Hepatocyte (in vitro differentiated cells): ENCODE results near the gene EEF1AKMT3. TPM values are rescaled to one million over a fixed set of nuclear protein-coding genes. Genes with fewer than 3 reads are reported as not detected.

Experiments
- DNase-seq: peaks from one replicate; pipeline ENCODE4 v3.0.0-alpha.2; 2016; ENCODE audit warnings: low spot score
- H2AFZ ChIP-seq: fragments of 200-600 bp; sonication (generic); 2 replicates; pipeline ENCODE4 v1.6.0; 2016; ENCODE audit warnings: antibody characterized with exemption, mild to moderate bottlenecking
- H3K27ac ChIP-seq: fragments of 200-600 bp; sonication (generic); 2 replicates; pipeline ENCODE4 v1.5.1; 2016; ENCODE audit warnings: mild to moderate bottlenecking
- H3K27me3 ChIP-seq: fragments of 200-600 bp; sonication (generic); 2 replicates; pipeline ENCODE4 v1.6.1; 2016
- H3K36me3 ChIP-seq: fragments of 200-600 bp; sonication (generic); replicated peaks from 2 replicates; pipeline ENCODE4 v1.5.1; 2016; ENCODE audit warnings: low read depth; ENCODE audit not compliant: insufficient read depth
- H3K4me1 ChIP-seq: fragments of 200-600 bp; sonication (generic); 2 replicates; pipeline ENCODE4 v1.5.1; 2016; ENCODE audit warnings: mild to moderate bottlenecking, moderate library complexity; ENCODE audit not compliant: insufficient read depth
- H3K4me2 ChIP-seq: fragments of 200-600 bp; sonication (generic); 2 replicates; pipeline ENCODE4 v1.6.0; 2016
- H3K4me3 ChIP-seq: fragments of 200-600 bp; sonication (generic); 2 replicates; pipeline ENCODE4 v1.5.1; 2016; ENCODE audit warnings: mild to moderate bottlenecking
- H3K79me2 ChIP-seq: fragments of 200-600 bp; sonication (generic); 2 replicates; pipeline ENCODE4 v1.6.0; 2017; ENCODE audit warnings: mild to moderate bottlenecking
- H3K9me2 ChIP-seq: fragments of 200-600 bp; sonication (generic); replicated peaks from 2 replicates; pipeline ENCODE4 v1.6.0; 2017; ENCODE audit warnings: mild to moderate bottlenecking; ENCODE audit not compliant: insufficient read depth
- H3K9me3 ChIP-seq: fragments of 200-600 bp; sonication (generic); 2 replicates; pipeline ENCODE4 v1.5.1; 2016; ENCODE audit warnings: low read depth, mild to moderate bottlenecking
- H4K20me1 ChIP-seq: fragments of 200-600 bp; sonication (generic); 2 replicates; pipeline ENCODE4 v1.6.0; 2016; ENCODE audit warnings: mild to moderate bottlenecking; ENCODE audit not compliant: insufficient read depth, poor library complexity, severe bottlenecking
- CTCF ChIP-seq: fragments of 200-600 bp; sonication (generic); IDR thresholded peaks from 2 replicates; pipeline ENCODE4 v1.5.1; 2016; ENCODE audit warnings: antibody characterized with exemption, mild to moderate bottlenecking; ENCODE audit not compliant: poor library complexity
- EZH2 ChIP-seq: fragments of 200-600 bp; sonication (generic); IDR thresholded peaks from 2 replicates; pipeline ENCODE4 v1.6.1; 2016; ENCODE audit warnings: antibody characterized with exemption, mild to moderate bottlenecking, borderline replicate concordance
- EZH2phosphoT487 ChIP-seq: fragments of 200-600 bp; sonication (generic); IDR thresholded peaks from one replicate; pipeline ENCODE4 v1.6.1; 2018; ENCODE audit warnings: antibody characterized with exemption, mild to moderate bottlenecking, low read depth, moderate library complexity; ENCODE audit not compliant: unreplicated experiment, severe bottlenecking
- WGBS: methylation state at CpG from one replicate; pipeline ENCODE4 v1.1.6; 2016; ENCODE audit warnings: low lambda C conversion rate; ENCODE audit errors: missing lambda C conversion rate; 5-methylcytosine and 5-hydroxymethylcytosine counted together
- polyA plus RNA-seq: library from polyadenylated mRNA; unstranded; fragments of >200 nt; fragmentation: Nextera tagmentation; extraction: Ambion mirVana; gene quantifications from 2 replicates; pipeline ENCODE4 v1.2.1, GENCODE V29; 2016
- total RNA-seq: library from RNA; depleted of rRNA; stranded (reverse); fragments of >200 nt; gene quantifications from 2 replicates; pipeline ENCODE4 v1.2.3, GENCODE V29; 2014

The EEF1AKMT3 gene
- total and polyA plus RNA-seq, 2 experiments from 2014 or later, result 4.5 to 7.6 TPM

GRCh38 chr12:57811028-57811755 lies 38.8 kb downstream of the EEF1AKMT3 start:
- Histone ChIP-seq H3K9me2 (no peaks in the 10 kb centered on the region), H3K27ac (no peak overlapping the region), H3K4me2 (no peak overlapping the region), H3K4me3 (no peak overlapping the region), H4K20me1 (no peaks in the 10 kb centered on the region), H3K36me3 (no peaks in the 10 kb centered on the region), H3K79me2 (no peaks in the 10 kb centered on the region), H3K4me1 (no peaks in the 10 kb centered on the region), H2AFZ (no peak overlapping the region), H3K9me3 (no peaks in the 10 kb centered on the region), H3K27me3 (no peaks in the 10 kb centered on the region)
- no peak for TF ChIP-seq CTCF
- TF ChIP-seq EZH2phosphoT487, result no peak
- no peak for TF ChIP-seq EZH2
- no peak for DNase-seq
- WGBS, result 93% methylated on average over 10 of the region's 10 CpGs

DNA sequence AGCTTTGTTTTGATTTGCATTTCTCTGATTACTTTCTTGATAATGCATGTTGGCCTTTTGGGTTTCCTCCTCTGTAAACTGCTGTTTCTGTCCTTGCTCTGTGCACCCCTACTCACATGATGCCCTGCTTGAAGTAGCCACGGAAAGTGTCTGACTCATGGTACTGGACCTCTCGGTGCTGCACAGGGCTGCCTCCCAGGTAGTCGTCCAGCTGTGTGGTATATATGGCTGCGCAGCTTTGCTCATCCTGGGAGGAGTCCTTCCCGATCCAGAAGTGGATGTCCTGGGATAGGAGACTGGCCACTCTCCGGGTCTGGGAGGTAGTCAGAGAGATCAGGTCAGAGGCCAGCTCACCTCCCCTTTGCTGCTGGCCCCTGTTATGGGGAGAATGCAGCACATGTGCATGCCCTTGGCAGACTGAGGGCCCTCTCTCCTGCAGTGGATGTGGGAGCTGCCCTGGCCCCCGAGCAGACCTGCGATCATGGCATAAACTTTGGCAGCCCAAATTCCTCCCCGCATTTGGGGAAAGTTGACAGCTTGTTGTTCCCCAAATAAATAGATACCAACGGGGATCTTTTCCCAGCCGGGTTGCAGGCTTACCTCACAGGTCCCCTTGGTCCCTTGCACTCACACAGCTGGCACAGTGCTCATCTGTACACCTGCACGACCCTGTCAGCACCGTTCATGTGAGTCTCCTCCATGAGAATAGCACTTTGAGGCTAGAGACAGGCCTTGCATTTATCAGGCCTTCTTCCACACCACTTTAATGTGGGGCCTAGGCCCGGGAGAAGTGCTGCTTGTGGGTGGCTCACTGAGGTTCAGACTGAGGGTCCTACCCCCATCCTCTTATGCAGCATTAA lies 40.9 kb downstream of the EEF1AKMT3 start:
- Histone ChIP-seq H3K4me1 (no peaks in the 10 kb centered on the region), H4K20me1 (no peaks in the 10 kb centered on the region), H3K9me3 (no peaks in the 10 kb centered on the region), H3K27ac (no peak overlapping the region), H3K36me3 (no peaks in the 10 kb centered on the region), H3K79me2 (no peaks in the 10 kb centered on the region), H3K27me3 (no peaks in the 10 kb centered on the region), H3K4me2 (no peak overlapping the region), H3K4me3 (no peak overlapping the region), H3K9me2 (no peaks in the 10 kb centered on the region), H2AFZ (no peak overlapping the region)
- TF ChIP-seq EZH2phosphoT487, result no peak
- no peak for TF ChIP-seq CTCF
- no peak for TF ChIP-seq EZH2
- DNase-seq, result no peak
- 91% methylated on average over 14 of the region's 14 CpGs for WGBS

- Histone ChIP-seq H3K9me2 (no peaks in the 10 kb centered on the region), H3K36me3 (no peaks in the 10 kb centered on the region), H3K4me3 (no peak overlapping the region), H3K27ac (no peak overlapping the region), H3K27me3 (no peaks in the 10 kb centered on the region), H3K79me2 (no peaks in the 10 kb centered on the region), H2AFZ (no peak overlapping the region), H4K20me1 (no peaks in the 10 kb centered on the region), H3K4me1 (peaks cover 5% of the 10 kb centered on the region), H3K4me2 (no peak overlapping the region), H3K9me3 (no peaks in the 10 kb centered on the region)
- TF ChIP-seq EZH2, result no peak
- TF ChIP-seq EZH2phosphoT487, result no peak
- TF ChIP-seq CTCF, result no peak
- WGBS, result 81% methylated on average over 17 of the region's 17 CpGs
- no peak for DNase-seq
Observed at GRCh38 chr12:57813971-57814772, 41.8 kb downstream of the EEF1AKMT3 start.
